Sigmoid colon (tissue), 7 donors: ENCODE results near the gene SPATA13. TPM values are rescaled to one million over a fixed set of nuclear protein-coding genes. Genes with fewer than 3 reads are reported as not detected.
A peak's percentile ranks its signal among the peaks of the same experiment; 100 is the strongest.
"Not testable (repeated sequence)": the region's sequence is repeated elsewhere in the genome, so short reads cannot be mapped to it uniquely, and the experiment has no call there.

ENCODE experiments used
- DNase-seq: peaks from one replicate; pipeline ENCODE4 v3.0.0-alpha.2; 2019
- H3K27ac ChIP-seq, 4 donors: fragments of 200-600 bp; sonication (generic); one replicate each; pipeline ENCODE4 v1.5.1; 2016 to 2019; ENCODE audit warnings: mild to moderate bottlenecking in 1 of 4
- H3K27me3 ChIP-seq, 3 donors: fragments of 200-600 bp; sonication (generic); one replicate each; pipeline ENCODE4 v1.5.1; 2019; ENCODE audit warnings: mild to moderate bottlenecking in 1 of 3
- H3K36me3 ChIP-seq, 4 donors: fragments of 200-600 bp; sonication (generic); one replicate each; pipeline ENCODE4 v1.5.1; 2016 to 2019
- H3K4me1 ChIP-seq, 4 donors: fragments of 200-600 bp; sonication (generic); one replicate each; pipeline ENCODE4 v1.5.1; 2017 to 2019
- H3K4me3 ChIP-seq, 4 donors: fragments of 200-600 bp; sonication (generic); one replicate each; pipeline ENCODE4 v1.5.1; 2017 to 2019; ENCODE audit warnings: mild to moderate bottlenecking in 2 of 4, moderate library complexity in 1 of 4
- H3K9me3 ChIP-seq, 4 donors: fragments of 200-600 bp in 3 of 4; sonication (generic) in 3 of 4; one replicate each; pipeline versions ENCODE4 v1.5.1 to v1.6.1; 2013 to 2019
- EP300 ChIP-seq, 4 donors: sonication (generic); formaldehyde crosslinking; IDR thresholded peaks; one replicate each; pipeline ENCODE4 v1.6.1; 2017; ENCODE audit warnings: antibody characterized with exemption in 4 of 4
- POLR2A ChIP-seq, 2 donors: fragments of 450-650 bp; IDR thresholded peaks; one replicate each; pipeline ENCODE4 v1.6.1; 2016; ENCODE audit warnings: antibody characterized with exemption in 2 of 2, mild to moderate bottlenecking in 2 of 2, moderate library complexity in 2 of 2
- POLR2AphosphoS5 ChIP-seq, 4 donors: sonication (generic); formaldehyde crosslinking; IDR thresholded peaks; one replicate each; pipeline ENCODE4 v1.6.1; 2017; ENCODE audit warnings: antibody characterized with exemption in 4 of 4
- WGBS, 2 donors: extraction: QIAGEN DNeasy Blood & Tissue Kit; methylation state at CpG; one replicate each; pipeline ENCODE4 v1.1.7; 2013; 5-methylcytosine and 5-hydroxymethylcytosine counted together
- intact Hi-C: fragments of 100-400 bp; cut with DNase I; formaldehyde crosslinking; loops from one replicate; pipeline ENCODE4 v1.15.1; 2023
- polyA plus RNA-seq, 3 donors: library from polyadenylated mRNA; stranded (reverse); fragments of 200-250 nt; gene quantifications; one replicate each; pipeline ENCODE4 v1.2.3, GENCODE V29; 2013
- total RNA-seq, 4 donors: library from RNA; depleted of rRNA; stranded (reverse); fragments of >200 nt; gene quantifications; one replicate each; pipeline ENCODE4 v1.1.0, GENCODE V29; 2016
- TF ChIP-seq, protein P1 (sequence below), 4 experiments: fragments of 450-650 bp in 3 of 4; fragments of 200-600 bp in 1 of 4; IDR thresholded peaks; one replicate each; pipeline ENCODE4 v1.5.1; 2016 to 2019; ENCODE audit warnings: antibody characterized with exemption in 4 of 4, mild to moderate bottlenecking in 3 of 4, moderate library complexity in 2 of 4
- donor health status: healthy with polysubstance abuse.
- donor health status: Bipolar disorder and iron deficiency.
- donor health status: healthy.

The SPATA13 gene
- total and polyA plus RNA-seq, 7 donors = 15.6 to 29.4 (median 18.1) TPM

DNA sequence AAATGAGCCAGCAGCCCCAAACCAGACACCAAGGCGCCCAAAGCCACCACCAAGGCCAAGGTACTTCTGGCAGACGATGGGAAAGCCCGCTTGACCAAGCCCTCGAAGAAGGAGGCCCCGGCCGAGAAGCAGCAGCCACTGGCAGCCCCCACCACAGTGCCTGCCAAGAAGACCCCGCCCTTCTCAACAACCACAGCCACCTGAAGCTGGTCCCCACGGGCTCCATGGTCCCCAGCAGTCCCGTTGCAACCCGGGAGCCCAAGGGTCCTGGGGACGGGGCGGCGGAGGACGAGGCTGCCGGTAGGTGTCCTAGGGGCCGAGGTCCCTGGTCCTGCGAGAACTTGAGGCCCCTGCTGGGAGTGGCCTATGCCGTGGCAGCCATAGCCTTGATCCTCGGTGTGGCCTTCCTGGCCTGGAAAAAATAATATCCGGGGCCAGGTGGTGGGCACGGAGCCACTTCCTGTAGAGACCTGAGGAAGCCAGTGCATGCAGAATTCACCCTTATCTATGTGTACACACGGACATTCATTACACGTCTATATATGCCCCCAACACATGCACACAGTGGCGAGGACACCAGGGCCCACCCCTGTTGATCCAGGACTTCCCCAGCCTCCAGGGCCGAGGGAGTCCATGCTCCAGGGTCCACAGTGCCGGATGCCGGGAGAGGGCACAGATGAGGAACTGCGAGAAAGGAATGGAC, 162.7 kb downstream of the SPATA13 start:
- no peak overlapping the region for H3K27ac ChIP-seq
- H3K27me3 ChIP-seq = peaks cover 0 to 17% (median 0%) of the 10 kb centered on the region in 3 donors
- H3K36me3 ChIP-seq = no peaks in the 10 kb centered on the region
- no peak for DNase-seq
- H3K4me1 ChIP-seq = no peaks in the 10 kb centered on the region
- no peaks in the 10 kb centered on the region for H3K9me3 ChIP-seq
- no peak overlapping the region for H3K4me3 ChIP-seq
- intact Hi-C loops = loop anchor here (5.0 kb wide), 1 partner anchor 431 kb away; no protein-coding TSS in a partner anchor
- 65 to 83% methylated on average over 28 of the region's 28 CpGs for WGBS, 2 donors
- TF ChIP-seq POLR2A (IDR thresholded peaks at IDR 0.05) (no peak), POLR2AphosphoS5 (IDR thresholded peaks at IDR 0.05) (no peak)

DNA sequence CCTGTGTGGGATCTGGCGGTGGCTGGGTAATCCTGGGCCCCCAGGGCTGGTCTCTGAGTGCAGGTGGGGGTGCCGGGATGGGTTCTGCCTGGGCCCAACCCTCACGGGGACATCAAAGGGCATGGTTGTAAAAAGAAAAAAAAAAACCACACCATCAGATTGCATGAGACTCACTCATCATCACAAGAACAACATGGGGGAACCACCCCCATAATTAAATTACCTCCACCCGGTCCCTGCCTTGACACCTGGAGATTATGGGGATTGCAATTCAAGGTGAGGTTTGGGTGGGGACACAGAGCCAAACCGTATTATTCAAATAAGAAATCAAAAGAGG, 163.2 kb downstream of the SPATA13 start:
- no peaks in the 10 kb centered on the region for H3K36me3 ChIP-seq
- TF ChIP-seq EP300 (IDR thresholded peaks at IDR 0.05) (no peak), POLR2AphosphoS5 (IDR thresholded peaks at IDR 0.05) (no peak), POLR2A (IDR thresholded peaks at IDR 0.05) (no peak)
- TF ChIP-seq, protein P1, sequence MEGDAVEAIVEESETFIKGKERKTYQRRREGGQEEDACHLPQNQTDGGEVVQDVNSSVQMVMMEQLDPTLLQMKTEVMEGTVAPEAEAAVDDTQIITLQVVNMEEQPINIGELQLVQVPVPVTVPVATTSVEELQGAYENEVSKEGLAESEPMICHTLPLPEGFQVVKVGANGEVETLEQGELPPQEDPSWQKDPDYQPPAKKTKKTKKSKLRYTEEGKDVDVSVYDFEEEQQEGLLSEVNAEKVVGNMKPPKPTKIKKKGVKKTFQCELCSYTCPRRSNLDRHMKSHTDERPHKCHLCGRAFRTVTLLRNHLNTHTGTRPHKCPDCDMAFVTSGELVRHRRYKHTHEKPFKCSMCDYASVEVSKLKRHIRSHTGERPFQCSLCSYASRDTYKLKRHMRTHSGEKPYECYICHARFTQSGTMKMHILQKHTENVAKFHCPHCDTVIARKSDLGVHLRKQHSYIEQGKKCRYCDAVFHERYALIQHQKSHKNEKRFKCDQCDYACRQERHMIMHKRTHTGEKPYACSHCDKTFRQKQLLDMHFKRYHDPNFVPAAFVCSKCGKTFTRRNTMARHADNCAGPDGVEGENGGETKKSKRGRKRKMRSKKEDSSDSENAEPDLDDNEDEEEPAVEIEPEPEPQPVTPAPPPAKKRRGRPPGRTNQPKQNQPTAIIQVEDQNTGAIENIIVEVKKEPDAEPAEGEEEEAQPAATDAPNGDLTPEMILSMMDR (IDR thresholded peaks at IDR 0.05) = no peak
- intact Hi-C loops = loop anchor here (5.0 kb wide), 1 partner anchor 431 kb away; no protein-coding TSS in a partner anchor
- H3K27ac ChIP-seq = no peak overlapping the region
- DNase-seq = no peak
- H3K4me3 ChIP-seq = no peak overlapping the region
- H3K9me3 ChIP-seq = no peaks in the 10 kb centered on the region
- H3K27me3 ChIP-seq = peaks cover 0 to 20% (median 0%) of the 10 kb centered on the region in 3 donors
- WGBS, 2 donors = 12 to 50% methylated on average over 5 of the region's 5 CpGs
- no peaks in the 10 kb centered on the region for H3K4me1 ChIP-seq

- peaks cover 0 to 20% (median 0%) of the 10 kb centered on the region in 3 donors for H3K27me3 ChIP-seq
- H3K4me3 ChIP-seq, DNase-seq, H3K36me3 ChIP-seq, H3K4me1 ChIP-seq, H3K9me3 ChIP-seq, H3K27ac ChIP-seq, intact Hi-C loops: not testable (repeated sequence)
- WGBS, 2 donors = 62 to 87% methylated on average over 23 of the region's 23 CpGs
Observed at GRCh38 chr13:24327598-24327997, 167.1 kb downstream of the SPATA13 start.

- WGBS, 2 donors = 35 to 39% methylated on average over 38 of the region's 38 CpGs
- no peak for DNase-seq
- peak overlapping the region in 1 of 4 donors; percentile 15 for H3K4me3 ChIP-seq
- no peaks in the 10 kb centered on the region for H3K4me1 ChIP-seq
- intact Hi-C loops = no loop called here
- no peak overlapping the region for H3K27ac ChIP-seq
- H3K27me3 ChIP-seq = peaks cover 0 to 20% (median 0%) of the 10 kb centered on the region in 3 donors
- no peaks in the 10 kb centered on the region for H3K9me3 ChIP-seq
- TF ChIP-seq, protein P1 (IDR thresholded peaks at IDR 0.05) = no peak
- TF ChIP-seq POLR2A (IDR thresholded peaks at IDR 0.05) = no peak
- TF ChIP-seq EP300 (IDR thresholded peaks at IDR 0.05) = no peak
- no peak for TF ChIP-seq POLR2AphosphoS5 (IDR thresholded peaks at IDR 0.05)
- H3K36me3 ChIP-seq = no peaks in the 10 kb centered on the region
Observed at GRCh38 chr13:24328145-24328544, 167.6 kb downstream of the SPATA13 start.

DNA sequence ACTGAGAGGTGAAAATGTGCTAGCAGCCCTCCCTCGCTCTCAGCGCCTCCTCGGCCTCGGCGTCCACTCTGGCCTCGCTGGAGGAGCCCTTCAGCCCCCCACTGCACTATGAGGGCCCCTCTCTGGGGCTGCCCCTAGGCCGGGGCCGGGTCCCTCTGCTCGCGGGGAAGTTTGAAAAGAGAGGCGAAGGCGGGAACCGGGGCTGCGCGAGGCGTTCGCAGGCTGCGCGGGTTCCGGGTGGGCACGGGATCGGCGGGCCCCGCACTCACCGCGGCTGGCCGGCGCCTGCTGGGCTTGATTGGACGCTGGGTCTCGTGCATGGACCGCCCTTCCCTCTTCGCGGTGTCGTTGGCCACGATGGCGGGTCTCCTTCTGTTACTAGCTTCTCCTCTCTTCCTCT, 178.2 kb downstream of the SPATA13 start:
- Histone ChIP-seq H3K4me1 (no peaks in the 10 kb centered on the region), H3K9me3 (no peaks in the 10 kb centered on the region), H3K4me3 (no peak overlapping the region), H3K27ac (no peak overlapping the region), H3K27me3 (no peaks in the 10 kb centered on the region), H3K36me3 (no peaks in the 10 kb centered on the region)
- no peak for DNase-seq
- intact Hi-C loops = no loop called here
- TF ChIP-seq, protein P1 (IDR thresholded peaks at IDR 0.05) = no peak
- TF ChIP-seq POLR2AphosphoS5 (IDR thresholded peaks at IDR 0.05) (no peak), EP300 (IDR thresholded peaks at IDR 0.05) (no peak), POLR2A (IDR thresholded peaks at IDR 0.05) (no peak)
- WGBS, 2 donors = 92 to 95% methylated on average over 36 of the region's 36 CpGs
